Measurements from ENCODE around the gene POLR2E.

POLR2E gene

GRCh38 chr19:1102407-1103131, 7.4 kb upstream of the POLR2E start:
- Histone ChIP-seq H3K27ac (peak overlapping the region; percentile 96), H3K4me3 (ENCODE audit: low read depth in 1 of 2, low read length in 1 of 2) (peak overlapping the region in 1 of 2 experiments; percentile 86), H3K4me1 (ENCODE audit: control insufficient read depth in 1 of 2, insufficient read depth in 1 of 2, low read depth in 1 of 2, low read length in 1 of 2) (peaks cover 85 to 93% of the 10 kb centered on the region in 2 experiments)

GRCh38 chr19:1101337-1101698, 6.1 kb upstream of the POLR2E start:
- no peaks in the 10 kb centered on the region for H3K27me3 ChIP-seq
- H3K9me3 ChIP-seq = no peaks in the 10 kb centered on the region
- peak overlapping the region; percentile 31 to 52 for H3K4me3 ChIP-seq (ENCODE audit: low read depth in 1 of 2, low read length in 1 of 2)
- peaks cover 79 to 84% of the 10 kb centered on the region in 2 experiments for H3K4me1 ChIP-seq (ENCODE audit: control insufficient read depth in 1 of 2, insufficient read depth in 1 of 2, low read depth in 1 of 2, low read length in 1 of 2)
- no peak for TF ChIP-seq CTCF (IDR thresholded peaks at IDR 0.05)
- peak overlapping the region; percentile 96 for H3K27ac ChIP-seq
- peaks cover 4% of the 10 kb centered on the region for H3K36me3 ChIP-seq

More at GRCh38 chr19:1102407-1103131, 7.4 kb upstream of the POLR2E start:
- H3K9me3 ChIP-seq = no peaks in the 10 kb centered on the region
- peaks cover 16% of the 10 kb centered on the region for H3K36me3 ChIP-seq
- no peaks in the 10 kb centered on the region for H3K27me3 ChIP-seq
- no peak for TF ChIP-seq CTCF (IDR thresholded peaks at IDR 0.05)

- no peak for TF ChIP-seq CTCF (IDR thresholded peaks at IDR 0.05)
- H3K27me3 ChIP-seq = no peaks in the 10 kb centered on the region
- no peak overlapping the region for H3K4me3 ChIP-seq (ENCODE audit: low read depth in 1 of 2, low read length in 1 of 2)
- peak overlapping the region; percentile 96 for H3K27ac ChIP-seq
- H3K36me3 ChIP-seq = no peaks in the 10 kb centered on the region
- peaks cover 81 to 84% of the 10 kb centered on the region in 2 experiments for H3K4me1 ChIP-seq (ENCODE audit: control insufficient read depth in 1 of 2, insufficient read depth in 1 of 2, low read depth in 1 of 2, low read length in 1 of 2)
- H3K9me3 ChIP-seq = no peaks in the 10 kb centered on the region
Observed at GRCh38 chr19:1098177-1099051, 3.2 kb upstream of the POLR2E start.

- TF ChIP-seq CTCF (IDR thresholded peaks at IDR 0.05) = no peak
- peak overlapping the region; percentile 57 for H3K27ac ChIP-seq
- no peaks in the 10 kb centered on the region for H3K27me3 ChIP-seq
- no peak overlapping the region for H3K4me3 ChIP-seq (ENCODE audit: low read depth in 1 of 2, low read length in 1 of 2)
- H3K36me3 ChIP-seq = no peaks in the 10 kb centered on the region
- peaks cover 75 to 80% of the 10 kb centered on the region in 2 experiments for H3K4me1 ChIP-seq (ENCODE audit: control insufficient read depth in 1 of 2, insufficient read depth in 1 of 2, low read depth in 1 of 2, low read length in 1 of 2)
- H3K9me3 ChIP-seq = no peaks in the 10 kb centered on the region
Observed at GRCh38 chr19:1097810-1098176, 2.6 kb upstream of the POLR2E start.

- peaks cover 44 to 54% of the 10 kb centered on the region in 2 experiments for H3K4me1 ChIP-seq (ENCODE audit: control insufficient read depth in 1 of 2, insufficient read depth in 1 of 2, low read depth in 1 of 2, low read length in 1 of 2)
Observed at GRCh38 chr19:1094655-1094977, 559 bp downstream of the POLR2E start.

More at GRCh38 chr19:1094655-1094977, 559 bp downstream of the POLR2E start:
- Histone ChIP-seq H3K4me3 (ENCODE audit: low read depth in 1 of 2, low read length in 1 of 2) (peak overlapping the region; percentile 74 to 95), H3K27ac (peak overlapping the region; percentile 68), H3K27me3 (no peaks in the 10 kb centered on the region), H3K9me3 (no peaks in the 10 kb centered on the region), H3K36me3 (peaks cover 18% of the 10 kb centered on the region)
- no peak for TF ChIP-seq CTCF (IDR thresholded peaks at IDR 0.05)
